Measurements from ENCODE around the gene ZSWIM5. TPM values are rescaled to one million over a fixed set of nuclear protein-coding genes. Genes with fewer than 3 reads are reported as not detected.

ZSWIM5 gene
- total RNA-seq, 1 experiment from 2014 or later = 7.9 TPM

- peaks cover 5% of the 10 kb centered on the region; the same call in 1 of the 2 replicates for H3K27me3 ChIP-seq (ENCODE audit: control insufficient read depth, insufficient read depth, low read length)
- DNase-seq (ENCODE audit: low read depth, low spot score) (no peak), ATAC-seq (no peak)
- no TSS peak for BruUV-seq (replicated peaks)
- in situ Hi-C loops (cut with HindIII; ENCODE audit: low pct_unique_long_range_greater_than_20kb, low sequenced_read_pairs) = no loop called here
- H3K4me1 ChIP-seq (ENCODE audit: control insufficient read depth, insufficient read depth, low read length) = no peaks in the 10 kb centered on the region
- H3K36me3 ChIP-seq (ENCODE audit: control insufficient read depth, insufficient read depth, low read length) = no peaks in the 10 kb centered on the region
- intact Hi-C loops (cut with micrococcal nuclease; ENCODE audit: unreplicated experiment) = no loop called here
- no peak overlapping the region for H3K4me3 ChIP-seq (ENCODE audit: low read depth in 2 of 2, low read length in 2 of 2)
- no peaks in the 10 kb centered on the region for H3K9me3 ChIP-seq (ENCODE audit: control insufficient read depth, insufficient read depth, low read depth, low read length)
- H3K27ac ChIP-seq (ENCODE audit: low read length) = no peak overlapping the region
- POLR2A ChIA-PET = no interaction called here
- CTCF ChIA-PET = no interaction called here
- no peak for TF ChIP-seq TCF7L2 (IDR thresholded peaks at IDR 0.05; ENCODE audit: low read depth, low read length)
- TF ChIP-seq REST (IDR thresholded peaks at IDR 0.05; ENCODE audit: insufficient read depth in 1 of 2, low read depth in 2 of 2, low read length in 1 of 2) = no peak
- TF ChIP-seq SIN3A (IDR thresholded peaks at IDR 0.05; ENCODE audit: borderline replicate concordance, insufficient read depth, low read depth, low read length) = no peak
- no peak for TF ChIP-seq CTCF (IDR thresholded peaks at IDR 0.05)
- no peak for TF ChIP-seq POLR2AphosphoS5 (IDR thresholded peaks at IDR 0.05; ENCODE audit: low read depth, low read length)
These were observed 9.8 kb upstream of the ZSWIM5 start for GRCh38 chr1:45216200-45216541.

GRCh38 chr1:45215485-45216199, 9.2 kb upstream of the ZSWIM5 start:
- no peaks in the 10 kb centered on the region for H3K36me3 ChIP-seq (ENCODE audit: control insufficient read depth, insufficient read depth, low read length)
- no peaks in the 10 kb centered on the region for H3K4me1 ChIP-seq (ENCODE audit: control insufficient read depth, insufficient read depth, low read length)
- H3K4me3 ChIP-seq (ENCODE audit: low read depth in 2 of 2, low read length in 2 of 2) = no peak overlapping the region
- POLR2A ChIA-PET = no interaction called here
- CTCF ChIA-PET = no interaction called here
- ATAC-seq = no peak
- no TSS peak for BruUV-seq (replicated peaks)
- intact Hi-C loops (cut with micrococcal nuclease; ENCODE audit: unreplicated experiment) = no loop called here
- no peak overlapping the region for H3K27ac ChIP-seq (ENCODE audit: low read length)
- peaks cover 5% of the 10 kb centered on the region; the same call in 1 of the 2 replicates for H3K27me3 ChIP-seq (ENCODE audit: control insufficient read depth, insufficient read depth, low read length)
- TF ChIP-seq POLR2AphosphoS5 (IDR thresholded peaks at IDR 0.05; ENCODE audit: low read depth, low read length) (no peak), TCF7L2 (IDR thresholded peaks at IDR 0.05; ENCODE audit: low read depth, low read length) (no peak), CTCF (IDR thresholded peaks at IDR 0.05) (no peak), SIN3A (IDR thresholded peaks at IDR 0.05; ENCODE audit: borderline replicate concordance, insufficient read depth, low read depth, low read length) (no peak), REST (IDR thresholded peaks at IDR 0.05; ENCODE audit: insufficient read depth in 1 of 2, low read depth in 2 of 2, low read length in 1 of 2) (no peak)
- no peak for DNase-seq (ENCODE audit: low read depth, low spot score)
- H3K9me3 ChIP-seq (ENCODE audit: control insufficient read depth, insufficient read depth, low read depth, low read length) = no peaks in the 10 kb centered on the region
- in situ Hi-C loops (cut with HindIII; ENCODE audit: low pct_unique_long_range_greater_than_20kb, low sequenced_read_pairs) = no loop called here
